Measurements from ENCODE around the gene SCARB1. TPM values are rescaled to one million over a fixed set of nuclear protein-coding genes. Genes with fewer than 3 reads are reported as not detected.
"Not testable (repeated sequence)": the region's sequence is repeated elsewhere in the genome, so short reads cannot be mapped to it uniquely, and the experiment has no call there.

Gene SCARB1
- 7.9 and 10.2 TPM in 2 replicates for total RNA-seq

- intact Hi-C loops (cut with micrococcal nuclease): loop anchor here (5.0 kb wide), 3 partner anchors 44 to 296 kb away; partner anchors contain the start of genes BRI3BP and NCOR2
Observed at GRCh38 chr12:124863416-124864325, at the start of gene SCARB1. Gene SCARB1 (minus strand): TSS chr12:124863864. CDS start chr12:124863720, 144 bp downstream.

- intact Hi-C loops (cut with micrococcal nuclease): loop anchor here (5.0 kb wide), 1 partner anchor 445 kb away; no protein-coding TSS in a partner anchor
Observed at GRCh38 chr12:124912529-124913287, 49.0 kb upstream of the SCARB1 start.

- intact Hi-C loops (cut with micrococcal nuclease): loop anchor here (5.0 kb wide), 1 partner anchor 444 kb away; no protein-coding TSS in a partner anchor
Observed at GRCh38 chr12:124911521-124911920, 47.9 kb upstream of the SCARB1 start.

- intact Hi-C loops (cut with micrococcal nuclease): loop anchor here (5.0 kb wide), 1 partner anchor 444 kb away; no protein-coding TSS in a partner anchor
Observed at GRCh38 chr12:124910561-124911478, 47.2 kb upstream of the SCARB1 start.

- intact Hi-C loops (cut with micrococcal nuclease): loop anchor here (5.0 kb wide), 2 partner anchors 48 to 443 kb away; partner anchors contain the start of gene SCARB1
Observed at GRCh38 chr12:124909831-124910560, 46.3 kb upstream of the SCARB1 start.

GRCh38 chr12:124906606-124907261 lies 43.1 kb upstream of the SCARB1 start:
- intact Hi-C loops (cut with micrococcal nuclease): loop anchor here (1.0 to 5.0 kb wide), 2 partner anchors 33 to 44 kb away; partner anchors contain the start of gene SCARB1

- intact Hi-C loops (cut with micrococcal nuclease): loop anchor here (5.0 kb wide), 1 partner anchor 42 kb away; the partner anchor contains the start of gene SCARB1
Observed at GRCh38 chr12:124904306-124905098, 40.8 kb upstream of the SCARB1 start.

GRCh38 chr12:124902916-124903315 lies 39.3 kb upstream of the SCARB1 start:
- intact Hi-C loops (cut with micrococcal nuclease): no loop called here

GRCh38 chr12:124901003-124901402 lies 37.3 kb upstream of the SCARB1 start:
- intact Hi-C loops (cut with micrococcal nuclease): no loop called here

GRCh38 chr12:124900345-124900795 lies 36.7 kb upstream of the SCARB1 start:
- intact Hi-C loops (cut with micrococcal nuclease): not testable (repeated sequence)

GRCh38 chr12:124898923-124899294 lies 35.2 kb upstream of the SCARB1 start:
- intact Hi-C loops (cut with micrococcal nuclease): no loop called here

- intact Hi-C loops (cut with micrococcal nuclease): no loop called here
Observed at GRCh38 chr12:124898200-124898922, 34.7 kb upstream of the SCARB1 start.

- intact Hi-C loops (cut with micrococcal nuclease): no loop called here
Observed at GRCh38 chr12:124896461-124896860, 32.8 kb upstream of the SCARB1 start.

- intact Hi-C loops (cut with micrococcal nuclease): no loop called here
Observed at GRCh38 chr12:124893792-124894516, 30.3 kb upstream of the SCARB1 start.

GRCh38 chr12:124888260-124888659 lies 24.6 kb upstream of the SCARB1 start:
- intact Hi-C loops (cut with micrococcal nuclease): no loop called here

GRCh38 chr12:124887766-124888165 lies 24.1 kb upstream of the SCARB1 start:
- intact Hi-C loops (cut with micrococcal nuclease): not testable (repeated sequence)

Data from T-helper 2 cell treated with Interferon-gamma antibody and Interleukin-4, amounts not matched to agents 100 ng/mL and 5 ng/mL, for 36 hours (primary cell).